ENCODE results near the gene C5orf22.

The C5orf22 gene

GRCh38 chr5:31553863-31554262 lies 21.8 kb downstream of the C5orf22 start:
- no peaks in the 10 kb centered on the region for H3K27me3 ChIP-seq (ENCODE audit: insufficient read depth, poor library complexity, severe bottlenecking)
- H3K27ac ChIP-seq (replicated peaks) = no peak overlapping the region

GRCh38 chr5:31554552-31554951 lies 22.5 kb downstream of the C5orf22 start:
- TF ChIP-seq SPI1 (IDR thresholded peaks at IDR 0.05; ENCODE audit: borderline replicate concordance, low read depth) = no peak
- TF ChIP-seq, protein P1, sequence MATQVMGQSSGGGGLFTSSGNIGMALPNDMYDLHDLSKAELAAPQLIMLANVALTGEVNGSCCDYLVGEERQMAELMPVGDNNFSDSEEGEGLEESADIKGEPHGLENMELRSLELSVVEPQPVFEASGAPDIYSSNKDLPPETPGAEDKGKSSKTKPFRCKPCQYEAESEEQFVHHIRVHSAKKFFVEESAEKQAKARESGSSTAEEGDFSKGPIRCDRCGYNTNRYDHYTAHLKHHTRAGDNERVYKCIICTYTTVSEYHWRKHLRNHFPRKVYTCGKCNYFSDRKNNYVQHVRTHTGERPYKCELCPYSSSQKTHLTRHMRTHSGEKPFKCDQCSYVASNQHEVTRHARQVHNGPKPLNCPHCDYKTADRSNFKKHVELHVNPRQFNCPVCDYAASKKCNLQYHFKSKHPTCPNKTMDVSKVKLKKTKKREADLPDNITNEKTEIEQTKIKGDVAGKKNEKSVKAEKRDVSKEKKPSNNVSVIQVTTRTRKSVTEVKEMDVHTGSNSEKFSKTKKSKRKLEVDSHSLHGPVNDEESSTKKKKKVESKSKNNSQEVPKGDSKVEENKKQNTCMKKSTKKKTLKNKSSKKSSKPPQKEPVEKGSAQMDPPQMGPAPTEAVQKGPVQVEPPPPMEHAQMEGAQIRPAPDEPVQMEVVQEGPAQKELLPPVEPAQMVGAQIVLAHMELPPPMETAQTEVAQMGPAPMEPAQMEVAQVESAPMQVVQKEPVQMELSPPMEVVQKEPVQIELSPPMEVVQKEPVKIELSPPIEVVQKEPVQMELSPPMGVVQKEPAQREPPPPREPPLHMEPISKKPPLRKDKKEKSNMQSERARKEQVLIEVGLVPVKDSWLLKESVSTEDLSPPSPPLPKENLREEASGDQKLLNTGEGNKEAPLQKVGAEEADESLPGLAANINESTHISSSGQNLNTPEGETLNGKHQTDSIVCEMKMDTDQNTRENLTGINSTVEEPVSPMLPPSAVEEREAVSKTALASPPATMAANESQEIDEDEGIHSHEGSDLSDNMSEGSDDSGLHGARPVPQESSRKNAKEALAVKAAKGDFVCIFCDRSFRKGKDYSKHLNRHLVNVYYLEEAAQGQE (IDR thresholded peaks at IDR 0.05; ENCODE audit: insufficient replicate concordance, low read depth) = no peak
- no peak for TF ChIP-seq GABPA (IDR thresholded peaks at IDR 0.05; ENCODE audit: low read depth)
- no peak for TF ChIP-seq CTCF (IDR thresholded peaks at IDR 0.05; ENCODE audit: insufficient read depth, low read length)
- TF ChIP-seq POLR2AphosphoS5 (IDR thresholded peaks at IDR 0.05; ENCODE audit: low read depth) = no peak
- H3K4me3 ChIP-seq (replicated peaks; ENCODE audit: insufficient read depth, low read length) = no peak overlapping the region
- H3K27ac ChIP-seq (replicated peaks) = no peak overlapping the region
- no peak for DNase-seq (ENCODE audit: low read depth in 1 of 2, low spot score in 1 of 2)
- no peaks in the 10 kb centered on the region for H3K27me3 ChIP-seq (ENCODE audit: insufficient read depth, poor library complexity, severe bottlenecking)

More at GRCh38 chr5:31553863-31554262, 21.8 kb downstream of the C5orf22 start:
- no peak overlapping the region for H3K4me3 ChIP-seq (replicated peaks; ENCODE audit: insufficient read depth, low read length)
- no peak for TF ChIP-seq POLR2AphosphoS5 (IDR thresholded peaks at IDR 0.05; ENCODE audit: low read depth)
- TF ChIP-seq, protein P1 (IDR thresholded peaks at IDR 0.05; ENCODE audit: insufficient replicate concordance, low read depth) = no peak
- TF ChIP-seq GABPA (IDR thresholded peaks at IDR 0.05; ENCODE audit: low read depth) = no peak
- no peak for TF ChIP-seq SPI1 (IDR thresholded peaks at IDR 0.05; ENCODE audit: borderline replicate concordance, low read depth)
- no peak for TF ChIP-seq CTCF (IDR thresholded peaks at IDR 0.05; ENCODE audit: insufficient read depth, low read length)
- no peak for DNase-seq (ENCODE audit: low read depth in 1 of 2, low spot score in 1 of 2)

GRCh38 chr5:31556461-31556860 lies 24.4 kb downstream of the C5orf22 start:
- DNase-seq (ENCODE audit: low read depth in 1 of 2, low spot score in 1 of 2) = no peak
- no peak for TF ChIP-seq POLR2AphosphoS5 (IDR thresholded peaks at IDR 0.05; ENCODE audit: low read depth)
- no peak for TF ChIP-seq GABPA (IDR thresholded peaks at IDR 0.05; ENCODE audit: low read depth)
- no peak for TF ChIP-seq SPI1 (IDR thresholded peaks at IDR 0.05; ENCODE audit: borderline replicate concordance, low read depth)
- no peak for TF ChIP-seq CTCF (IDR thresholded peaks at IDR 0.05; ENCODE audit: insufficient read depth, low read length)
- TF ChIP-seq, protein P1 (IDR thresholded peaks at IDR 0.05; ENCODE audit: insufficient replicate concordance, low read depth) = no peak
- H3K27me3 ChIP-seq (ENCODE audit: insufficient read depth, poor library complexity, severe bottlenecking) = no peaks in the 10 kb centered on the region
- H3K4me3 ChIP-seq (replicated peaks; ENCODE audit: insufficient read depth, low read length) = no peak overlapping the region
- H3K27ac ChIP-seq (replicated peaks) = no peak overlapping the region
